Kidney (tissue), 14 donors: ENCODE results near the gene ZNF646. TPM values are rescaled to one million over a fixed set of nuclear protein-coding genes. Genes with fewer than 3 reads are reported as not detected.

Experiments
- DNase-seq, 5 donors: peaks; one replicate each; pipeline ENCODE4 v3.0.0-alpha.2; 2013 to 2020
- FAIRE-seq: peaks from 2 replicates; lab custom pipeline; 2012; peaks lifted over from hg19 to GRCh38; lab: Jason Lieb, UNC
- H3K27ac ChIP-seq, 2 donors: one replicate each; pipeline ENCODE4 v1.7.0; 2013; ENCODE audit warnings: low read depth in 2 of 2, low read length in 2 of 2, inconsistent platforms in 1 of 2
- H3K27me3 ChIP-seq: one replicate; pipeline ENCODE4 v1.7.1; 2013; ENCODE audit warnings: low read length, inconsistent platforms; ENCODE audit not compliant: control insufficient read depth, insufficient read depth
- H3K36me3 ChIP-seq, 3 donors: one replicate each; pipeline versions ENCODE4 v1.7.0 to v1.7.1; 2013; ENCODE audit warnings: low read length in 3 of 3, control low read depth in 1 of 3, inconsistent platforms in 1 of 3; ENCODE audit not compliant: insufficient read depth in 3 of 3, control insufficient read depth in 2 of 3
- H3K4me1 ChIP-seq, 3 donors: one replicate each; pipeline versions ENCODE4 v1.7.0 to v1.7.1; 2013; ENCODE audit warnings: low read length in 3 of 3, inconsistent platforms in 1 of 3, low read depth in 1 of 3; ENCODE audit not compliant: control insufficient read depth in 2 of 3, insufficient read depth in 2 of 3
- H3K4me3 ChIP-seq, 3 donors: one replicate each; pipeline versions ENCODE4 v1.7.0 to v1.8.1; 2013; ENCODE audit warnings: low read length in 3 of 3, control low read depth in 1 of 3, inconsistent platforms in 1 of 3
- H3K9ac ChIP-seq, 3 donors: one replicate each; pipeline versions ENCODE4 v1.7.0 to v1.7.1; 2013; ENCODE audit warnings: low read length in 3 of 3, control low read depth in 1 of 3, inconsistent platforms in 1 of 3
- H3K9me3 ChIP-seq, 3 donors: one replicate each; pipeline versions ENCODE4 v1.7.0 to v1.7.1; 2013; ENCODE audit warnings: low read length in 3 of 3, control low read depth in 1 of 3, inconsistent platforms in 1 of 3; ENCODE audit not compliant: control insufficient read depth in 2 of 3, insufficient read depth in 1 of 3
- CTCF ChIP-seq: IDR thresholded peaks from 3 replicates; pipeline ENCODE4 v1.5.1; 2012; ENCODE audit warnings: mild to moderate bottlenecking, moderate library complexity, borderline replicate concordance; ENCODE audit not compliant: insufficient read depth; ENCODE audit errors: extremely low read depth
- intact Hi-C: fragments of 100-400 bp; cut with DNase I; formaldehyde crosslinking; loops from one replicate; pipeline ENCODE4 v1.11.1; 2022
- polyA plus RNA-seq: library from polyadenylated mRNA; stranded (reverse); fragments of 350-450 nt; fragmentation: Illumina TruSeq; extraction: RNeasy Lipid Tissue Mini Kit (QIAGEN cat#74804); gene quantifications from one replicate; pipeline ENCODE4 v1.2.3, GENCODE V29; 2014; ENCODE audit warnings: low read depth, low replicate concordance; ENCODE audit not compliant: insufficient read depth
- total RNA-seq: library from RNA; stranded (reverse); fragmentation: NEBNext Ultra II Directional; extraction: Animal tissue kit (Norgen Biotek cat#: 25700); gene quantifications from one replicate; pipeline ENCODE4 v1.2.1, GENCODE V29; 2021
- donor health status: control.
- donor health status: control.
- donor health status: control.
- donor health status: control.
- donor health status: control.
- donor health status: DM: yes; HTN: yes; CAD: no.
- donor health status: Normal renal cell carcinoma (clear cell type).

ZNF646 gene
- total and polyA plus RNA-seq, 2 donors from 2014 or later, result 2.9 to 20.5 TPM

DNA sequence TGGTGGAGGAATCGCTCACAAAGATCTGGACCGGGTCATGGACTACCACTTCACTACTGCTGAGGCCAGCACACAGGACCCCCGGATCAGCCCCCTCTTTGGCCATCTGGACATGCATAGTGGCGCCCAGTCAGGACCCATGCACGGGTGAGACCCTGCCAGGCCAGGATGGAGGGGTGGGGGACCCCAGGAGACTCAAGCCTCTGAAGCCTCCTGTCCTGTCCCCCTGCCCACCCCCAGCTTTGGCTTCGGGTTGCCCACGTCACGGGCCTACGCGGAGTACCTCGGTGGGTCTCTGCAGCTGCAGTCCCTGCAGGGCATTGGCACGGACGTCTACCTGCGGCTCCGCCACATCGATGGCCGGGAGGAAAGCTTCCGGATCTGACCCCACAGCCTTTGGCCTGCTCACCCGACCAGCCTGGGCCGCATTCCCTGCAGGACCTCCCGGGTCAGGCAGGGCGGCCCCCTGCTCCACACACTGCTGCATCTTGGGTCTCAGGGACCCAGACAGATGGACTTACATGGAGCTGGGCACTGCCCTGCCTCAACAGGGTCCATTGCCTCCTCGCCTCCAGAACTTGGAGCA is 37.8 kb downstream of the ZNF646 start:
- peak in 2 of 5 donors; percentile 45 to 74 for DNase-seq
- intact Hi-C loops, result no loop called here
- no peak overlapping the region for H3K27ac ChIP-seq
- H3K36me3 ChIP-seq, result peaks cover 0 to 19% (median 8%) of the 10 kb centered on the region in 3 donors
- no peak overlapping the region for H3K4me3 ChIP-seq
- FAIRE-seq, result no peak
- H3K9me3 ChIP-seq, result no peaks in the 10 kb centered on the region
- H3K9ac ChIP-seq, result no peak overlapping the region
- H3K27me3 ChIP-seq, result no peaks in the 10 kb centered on the region
- H3K4me1 ChIP-seq, result peaks cover 0 to 16% (median 12%) of the 10 kb centered on the region in 3 donors
- TF ChIP-seq CTCF, result no peak

DNA sequence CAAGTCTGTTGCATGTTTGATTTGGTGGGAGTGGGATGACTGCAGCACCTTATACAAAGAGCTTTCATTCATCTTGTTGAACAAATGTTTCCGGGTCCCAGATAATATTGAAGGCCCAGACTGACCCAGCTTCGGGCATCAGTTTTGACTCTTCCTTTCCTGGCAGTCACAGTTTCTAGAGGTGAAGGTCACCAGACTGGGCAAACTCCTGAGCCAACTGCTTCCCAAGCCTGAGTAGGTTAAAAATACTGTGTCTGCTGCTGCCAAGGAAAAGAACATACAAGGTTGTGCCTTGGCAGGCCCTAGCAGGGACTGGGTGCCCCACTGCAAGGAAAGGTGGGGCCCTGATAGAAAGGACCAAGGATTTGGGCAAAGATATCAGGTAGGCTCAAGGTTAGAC is 38.5 kb downstream of the ZNF646 start:
- Histone ChIP-seq H3K36me3 (peaks cover 0 to 19% (median 8%) of the 10 kb centered on the region in 3 donors), H3K27me3 (no peaks in the 10 kb centered on the region), H3K9me3 (no peaks in the 10 kb centered on the region), H3K4me3 (no peak overlapping the region), H3K27ac (peak overlapping the region; percentile 54 to 73), H3K4me1 (peaks cover 0 to 16% (median 12%) of the 10 kb centered on the region in 3 donors), H3K9ac (peak overlapping the region in 1 of 3 donors; percentile 4)
- FAIRE-seq (no peak), DNase-seq (no peak)
- intact Hi-C loops, result no loop called here
- no peak for TF ChIP-seq CTCF

DNA sequence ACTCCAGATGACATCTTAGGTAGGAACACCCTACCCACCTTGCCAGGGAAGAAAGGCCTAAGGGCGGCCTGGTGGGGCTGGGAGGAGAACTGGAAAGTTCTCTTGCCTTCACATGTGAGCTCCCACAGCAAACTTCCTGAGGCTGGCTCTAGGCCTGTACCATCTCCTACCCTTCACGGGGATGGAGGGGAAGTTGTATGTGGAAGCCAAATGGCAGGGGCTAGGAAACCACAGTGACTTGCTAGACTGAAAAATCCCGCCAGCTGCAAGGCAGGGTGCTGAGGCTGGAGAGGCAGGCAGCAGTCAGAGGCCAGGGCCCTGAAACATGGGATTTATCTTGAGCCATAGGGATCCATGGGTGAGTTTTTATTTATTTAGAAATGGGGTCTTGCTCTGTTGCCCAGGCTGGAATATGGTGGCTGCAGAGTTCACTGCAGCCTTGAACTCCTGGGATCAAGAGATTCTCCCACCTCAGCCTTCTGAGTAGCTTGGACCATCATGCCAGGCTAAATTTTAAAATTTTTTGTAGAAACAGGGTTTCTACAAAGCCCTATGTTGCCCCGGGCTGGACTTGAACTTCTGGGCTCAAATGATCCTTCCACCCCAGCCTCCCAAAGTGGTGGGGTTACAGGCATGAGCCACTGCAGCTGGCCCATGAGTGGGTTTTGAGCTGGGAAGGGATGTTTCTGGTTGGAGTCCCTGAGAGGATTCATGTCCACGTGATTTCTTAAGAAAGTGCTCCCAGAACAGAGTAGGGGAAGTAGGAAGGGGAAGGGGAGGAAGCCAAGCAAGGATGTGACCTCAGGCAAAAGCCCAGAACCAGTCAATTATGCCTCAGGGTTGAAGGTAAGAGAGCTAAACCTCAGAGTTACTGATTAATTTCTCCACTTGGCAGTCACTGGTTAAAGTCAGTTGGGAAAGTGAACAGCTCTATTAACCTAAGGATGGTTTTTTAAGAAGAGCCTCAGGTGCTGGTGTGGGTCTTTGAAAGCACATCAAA is 39.2 kb downstream of the ZNF646 start:
- peak overlapping the region; percentile 54 to 73 for H3K27ac ChIP-seq
- H3K4me3 ChIP-seq, result no peak overlapping the region
- DNase-seq, result peak in 1 of 5 donors; percentile 70
- H3K27me3 ChIP-seq, result no peaks in the 10 kb centered on the region
- peak overlapping the region in 1 of 3 donors; percentile 23 for H3K9ac ChIP-seq
- FAIRE-seq, result no peak
- no peaks in the 10 kb centered on the region for H3K9me3 ChIP-seq
- intact Hi-C loops, result no loop called here
- TF ChIP-seq CTCF, result no peak
- H3K36me3 ChIP-seq, result peaks cover 0 to 19% (median 8%) of the 10 kb centered on the region in 3 donors
- peaks cover 2 to 17% (median 15%) of the 10 kb centered on the region in 3 donors for H3K4me1 ChIP-seq
